Stimulated activated CD8-positive, alpha-beta memory T cell treated with anti-CD3 and anti-CD28 coated beads, Interleukin-15, amount 100 ng/mL, for 4 hours (primary cell): Measurements from ENCODE around the gene CPPED1.

ENCODE experiments used
- DNase-seq, 2 donors: peaks; one replicate each; pipeline ENCODE4 v3.0.0-alpha.2; 2020; ENCODE audit warnings: low read depth in 2 of 2

Gene CPPED1

GRCh38 chr16:12649356-12649755 lies 154.3 kb downstream of the CPPED1 start:
- no peak for DNase-seq

GRCh38 chr16:12646490-12647274 lies 157.0 kb downstream of the CPPED1 start:
- no peak for DNase-seq

GRCh38 chr16:12646098-12646489 lies 157.6 kb downstream of the CPPED1 start:
- no peak for DNase-seq

- DNase-seq: no peak
Measured at GRCh38 chr16:12643034-12643455, 160.6 kb downstream of the CPPED1 start.

- no peak for DNase-seq
Measured at GRCh38 chr16:12639044-12639443, 164.6 kb downstream of the CPPED1 start.

GRCh38 chr16:12637002-12637401 lies 166.7 kb downstream of the CPPED1 start:
- DNase-seq: no peak

GRCh38 chr16:12629271-12629670 lies 174.4 kb downstream of the CPPED1 start:
- DNase-seq: no peak

- no peak for DNase-seq
Measured at GRCh38 chr16:12628536-12628935, 175.2 kb downstream of the CPPED1 start.

- DNase-seq: no peak
Measured at GRCh38 chr16:12627394-12627793, 176.3 kb downstream of the CPPED1 start.

- no peak for DNase-seq
Measured at GRCh38 chr16:12626411-12626810, 177.3 kb downstream of the CPPED1 start.

- no peak for DNase-seq
Measured at GRCh38 chr16:12625716-12626115, 178.0 kb downstream of the CPPED1 start.

- DNase-seq: no peak
Measured at GRCh38 chr16:12625068-12625467, 178.6 kb downstream of the CPPED1 start.

GRCh38 chr16:12620150-12620549 lies 183.5 kb downstream of the CPPED1 start:
- no peak for DNase-seq

GRCh38 chr16:12618515-12618914 lies 185.2 kb downstream of the CPPED1 start:
- no peak for DNase-seq

GRCh38 chr16:12617401-12617819 lies 186.3 kb downstream of the CPPED1 start:
- DNase-seq: no peak

- no peak for DNase-seq
Measured at GRCh38 chr16:12614662-12615278, 188.9 kb downstream of the CPPED1 start.

GRCh38 chr16:12613992-12614661 lies 189.6 kb downstream of the CPPED1 start:
- no peak for DNase-seq

GRCh38 chr16:12613131-12613991 lies 190.3 kb downstream of the CPPED1 start:
- peak in 1 of 2 donors; percentile 24 for DNase-seq

GRCh38 chr16:12612598-12613101 lies 191.0 kb downstream of the CPPED1 start:
- no peak for DNase-seq

- no peak for DNase-seq
Measured at GRCh38 chr16:12611916-12612597, 191.6 kb downstream of the CPPED1 start.

- DNase-seq: no peak
Measured at GRCh38 chr16:12611006-12611477, 192.6 kb downstream of the CPPED1 start.
